ENCODE measurements around the gene SMIM22. TPM values are rescaled to one million over a fixed set of nuclear protein-coding genes. Genes with fewer than 3 reads are reported as not detected.

The SMIM22 gene
- total RNA-seq, 1 donor from 2014 or later: not detected

DNA sequence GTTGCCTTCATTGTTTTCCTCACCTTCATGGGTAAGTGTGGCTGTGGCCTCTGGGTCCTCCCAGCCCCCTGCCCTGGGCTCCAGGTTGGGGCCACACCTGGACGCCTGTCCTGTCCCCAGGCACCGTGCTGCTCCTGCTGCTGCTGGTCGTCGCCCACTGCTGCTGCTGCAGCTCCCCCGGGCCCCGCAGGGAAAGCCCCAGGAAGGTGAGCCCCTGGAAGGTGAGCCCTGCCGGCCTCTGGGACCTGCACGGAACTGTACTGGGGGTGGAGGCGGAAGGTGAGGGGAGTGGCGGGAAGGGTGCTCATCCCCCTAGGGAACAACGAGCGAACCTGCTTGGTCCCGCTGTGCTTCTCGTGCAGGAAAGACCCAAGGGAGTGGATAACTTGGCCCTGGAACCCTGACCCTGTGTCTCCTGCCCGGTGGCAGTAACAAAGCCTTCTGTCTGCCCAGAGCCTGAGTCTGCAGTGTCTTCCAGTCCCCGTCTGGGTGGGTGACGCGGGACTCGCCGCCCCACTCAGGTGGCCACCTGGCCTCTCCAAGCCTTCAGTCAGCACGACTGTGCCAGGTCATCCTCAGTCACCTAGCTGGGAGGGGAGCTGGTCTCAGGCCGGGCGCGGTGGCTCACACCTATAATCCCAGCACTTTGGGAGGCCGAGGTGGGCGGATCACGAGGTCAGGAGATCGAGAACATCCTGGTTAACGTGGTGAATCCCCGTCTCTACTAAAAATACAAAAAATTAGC is 831 bp downstream of the SMIM22 start:
- no peak for DNase-seq (ENCODE audit: low read depth in 2 of 2)

DNA sequence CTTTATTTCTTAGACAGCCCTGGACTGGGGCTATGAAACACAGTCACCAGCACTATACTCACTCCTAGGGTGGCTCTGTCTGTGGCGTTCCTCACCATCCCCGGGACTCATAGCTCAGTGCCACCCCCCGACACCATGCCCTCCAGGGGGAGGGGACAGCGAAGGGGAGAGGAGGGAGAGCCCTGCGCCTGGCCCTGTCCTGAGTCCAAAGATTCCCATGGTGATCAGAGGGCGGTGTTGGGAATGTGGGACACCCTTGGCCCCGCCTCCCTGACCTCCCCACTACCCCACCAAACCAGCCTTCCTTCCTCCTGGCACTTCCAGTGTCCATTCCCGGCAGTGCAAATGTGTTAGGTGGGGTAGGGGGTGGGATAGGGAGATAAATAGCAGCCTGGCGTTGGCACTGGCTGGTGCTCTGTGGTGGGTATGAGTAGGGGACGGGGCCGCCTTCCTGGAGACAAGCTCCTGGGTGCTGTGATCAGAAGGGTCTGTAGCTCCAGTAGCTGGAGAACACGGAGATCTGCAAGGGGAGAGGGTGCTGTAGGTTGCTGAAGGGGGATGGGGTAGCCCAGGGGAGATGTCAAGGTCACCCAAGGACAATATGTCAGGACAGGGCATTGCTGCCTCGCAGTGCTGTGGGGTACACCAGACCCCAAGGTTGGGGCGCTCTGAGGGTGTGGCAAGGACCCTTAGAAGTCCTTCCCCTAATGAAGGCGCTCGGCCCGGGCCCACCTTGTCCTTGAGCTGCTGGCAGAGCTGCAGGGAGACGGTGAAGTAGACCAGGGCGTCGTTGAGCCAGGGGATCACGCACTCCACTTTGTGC is 2.0 kb downstream of the SMIM22 start:
- no peak for DNase-seq (ENCODE audit: low read depth in 2 of 2)

DNA sequence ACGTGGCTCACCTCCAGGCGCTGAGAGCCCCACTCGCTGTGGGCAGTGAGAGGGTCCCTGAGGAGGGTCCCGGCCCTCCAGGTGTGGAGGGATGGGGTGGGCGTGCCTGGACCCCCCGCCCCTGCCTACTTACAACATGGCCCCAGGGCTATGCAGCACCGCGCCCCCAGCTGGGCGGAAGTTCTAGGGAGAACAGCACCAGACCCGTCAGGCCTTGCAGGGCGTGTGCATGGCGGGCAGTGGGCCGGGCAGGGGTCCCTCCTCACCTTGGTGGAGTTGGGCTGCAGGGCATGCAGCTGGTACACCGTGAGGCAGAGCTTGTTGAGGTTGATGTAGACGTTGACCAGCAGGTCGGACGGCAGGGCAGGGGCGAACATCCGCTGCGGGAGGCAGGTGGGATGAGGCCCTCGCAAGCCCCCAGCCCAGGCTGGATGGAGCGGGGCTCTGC is 2.7 kb downstream of the SMIM22 start:
- no peak for DNase-seq (ENCODE audit: low read depth in 2 of 2)

DNA sequence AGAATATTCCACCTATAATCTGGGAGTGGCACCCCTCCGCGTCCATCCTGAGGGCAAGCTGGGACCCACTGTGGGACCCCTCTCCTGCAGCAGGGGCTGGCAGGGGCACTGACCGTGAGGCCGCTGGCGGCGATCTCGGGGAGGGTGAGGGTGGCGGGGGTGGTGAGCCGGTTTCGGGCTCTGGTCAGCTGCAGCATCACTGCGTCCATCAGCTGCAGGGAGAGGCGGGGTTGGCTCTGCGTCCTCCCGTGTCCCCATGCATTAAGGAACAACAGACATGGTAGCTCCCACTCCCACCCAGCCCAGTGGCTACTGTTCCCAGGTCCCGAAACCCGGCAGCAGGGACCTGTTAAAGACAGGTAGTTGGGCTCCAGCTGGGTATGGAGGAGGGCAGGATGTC is 3.3 kb downstream of the SMIM22 start:
- no peak for DNase-seq (ENCODE audit: low read depth in 2 of 2)

DNA sequence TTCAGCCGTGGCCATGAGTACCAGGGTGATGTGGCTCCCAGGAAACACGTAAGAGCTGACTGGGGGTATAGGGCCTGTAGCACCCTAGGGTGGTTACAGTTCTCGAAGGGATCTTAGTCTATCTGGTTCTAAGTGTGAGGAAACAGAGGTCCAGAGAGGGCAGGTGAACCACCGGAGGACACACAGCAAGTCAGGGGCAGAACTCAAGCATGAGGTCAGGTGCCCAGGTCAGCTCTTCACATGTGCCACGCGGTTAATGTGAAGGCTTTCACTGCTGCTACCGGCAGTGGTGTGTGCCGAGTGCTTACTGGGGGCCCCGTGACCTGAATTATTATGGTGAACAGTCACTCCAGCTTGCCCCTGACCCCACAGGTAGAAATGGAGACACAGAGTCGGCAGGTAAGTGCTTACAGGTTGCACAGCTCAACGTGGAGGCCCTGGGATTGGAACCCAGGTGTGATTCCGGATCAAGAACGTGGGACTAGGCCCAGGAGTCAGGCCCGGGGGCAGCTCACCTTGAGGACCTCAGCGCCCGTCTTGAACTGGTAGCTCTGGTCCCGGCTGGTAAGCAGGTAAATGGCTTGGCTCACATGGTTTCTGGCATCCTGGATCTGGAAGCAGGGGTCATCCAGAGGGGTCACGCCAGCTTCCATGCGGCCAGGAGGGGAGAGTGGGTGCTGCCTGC is 4.1 kb downstream of the SMIM22 start:
- no peak for DNase-seq (ENCODE audit: low read depth in 2 of 2)

DNA sequence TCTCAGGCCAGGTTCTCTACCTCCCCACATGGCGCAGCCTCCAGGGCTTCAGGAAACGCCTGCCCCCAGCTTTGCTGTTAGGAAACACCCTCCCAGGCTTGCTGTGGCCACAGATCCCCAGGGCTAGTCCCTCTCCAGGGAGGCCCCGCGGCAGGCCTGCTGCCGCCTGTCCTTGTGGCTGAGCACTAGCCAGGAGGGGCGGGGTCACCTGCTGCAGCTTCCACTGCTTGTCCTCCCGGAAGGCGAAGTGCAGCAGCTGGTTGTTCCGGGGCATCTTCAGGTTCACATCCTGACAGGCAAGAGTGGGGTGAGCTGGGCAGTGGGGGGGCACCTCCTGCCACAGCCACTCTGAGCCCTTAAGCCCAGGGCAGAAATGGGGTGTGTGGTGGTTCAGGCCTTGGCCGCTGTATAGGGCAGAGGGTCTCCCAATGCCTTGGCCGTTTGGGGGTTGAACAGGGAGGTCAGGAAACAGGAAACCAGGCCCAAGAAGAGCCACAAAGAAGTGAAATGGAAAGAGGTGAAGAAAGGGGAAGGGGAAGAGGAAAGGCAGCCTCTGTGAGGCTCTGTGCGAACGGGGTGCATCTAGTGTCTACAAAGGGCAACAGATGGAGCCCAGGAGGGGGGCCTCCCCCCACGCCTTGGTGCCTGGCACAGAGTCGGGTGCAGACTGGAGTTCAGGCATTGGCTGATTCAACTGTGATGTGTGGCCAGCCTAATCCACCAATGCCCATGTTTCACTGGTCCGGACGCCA is 5.3 kb downstream of the SMIM22 start:
- DNase-seq (ENCODE audit: low read depth in 2 of 2): peak in 1 of 2 donors; percentile 64

DNA sequence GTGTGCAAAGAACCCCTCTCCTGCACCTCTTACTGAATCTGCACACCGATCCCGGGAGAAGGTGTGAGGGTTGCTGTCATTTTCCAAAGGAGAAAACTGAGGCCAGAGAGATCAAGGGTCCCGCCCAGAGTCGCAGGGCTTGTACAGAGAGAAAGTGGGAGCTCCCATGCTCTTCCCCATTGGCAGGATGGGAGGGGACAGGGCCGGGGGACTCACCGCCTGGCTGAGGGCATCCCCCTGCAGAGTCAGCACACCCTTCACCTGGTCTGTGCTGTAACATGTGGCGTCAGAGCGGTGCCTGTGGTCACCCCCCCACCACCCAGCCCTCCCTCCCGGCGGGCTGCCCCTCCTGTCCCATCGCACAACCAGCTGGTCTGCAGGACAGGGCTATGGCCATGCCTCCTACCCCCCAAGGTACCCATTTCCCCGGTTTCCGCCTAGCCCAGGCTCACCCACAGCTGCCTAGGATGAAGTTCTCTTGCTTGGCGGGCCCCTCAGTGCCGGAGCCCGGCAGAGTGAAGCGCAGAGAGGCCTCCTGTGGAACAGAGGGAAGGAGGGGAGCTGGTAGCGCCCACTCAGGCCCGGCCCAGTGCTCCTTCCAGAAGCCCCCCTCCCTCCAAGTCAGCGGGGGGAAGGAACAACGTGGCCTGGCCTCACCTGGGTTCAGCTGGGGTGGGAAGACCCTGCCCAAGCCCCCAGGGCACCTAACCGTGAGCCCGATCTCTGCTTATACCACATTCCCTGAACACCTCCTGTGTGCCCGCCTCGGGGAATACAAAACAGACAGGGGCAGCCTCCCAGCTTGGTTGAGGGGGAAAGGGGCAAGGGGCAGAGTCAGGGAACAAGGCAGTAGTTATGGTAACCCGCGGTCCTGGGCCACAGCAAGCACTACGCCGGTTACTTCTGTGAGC is 6.1 kb downstream of the SMIM22 start:
- no peak for DNase-seq (ENCODE audit: low read depth in 2 of 2)

DNA sequence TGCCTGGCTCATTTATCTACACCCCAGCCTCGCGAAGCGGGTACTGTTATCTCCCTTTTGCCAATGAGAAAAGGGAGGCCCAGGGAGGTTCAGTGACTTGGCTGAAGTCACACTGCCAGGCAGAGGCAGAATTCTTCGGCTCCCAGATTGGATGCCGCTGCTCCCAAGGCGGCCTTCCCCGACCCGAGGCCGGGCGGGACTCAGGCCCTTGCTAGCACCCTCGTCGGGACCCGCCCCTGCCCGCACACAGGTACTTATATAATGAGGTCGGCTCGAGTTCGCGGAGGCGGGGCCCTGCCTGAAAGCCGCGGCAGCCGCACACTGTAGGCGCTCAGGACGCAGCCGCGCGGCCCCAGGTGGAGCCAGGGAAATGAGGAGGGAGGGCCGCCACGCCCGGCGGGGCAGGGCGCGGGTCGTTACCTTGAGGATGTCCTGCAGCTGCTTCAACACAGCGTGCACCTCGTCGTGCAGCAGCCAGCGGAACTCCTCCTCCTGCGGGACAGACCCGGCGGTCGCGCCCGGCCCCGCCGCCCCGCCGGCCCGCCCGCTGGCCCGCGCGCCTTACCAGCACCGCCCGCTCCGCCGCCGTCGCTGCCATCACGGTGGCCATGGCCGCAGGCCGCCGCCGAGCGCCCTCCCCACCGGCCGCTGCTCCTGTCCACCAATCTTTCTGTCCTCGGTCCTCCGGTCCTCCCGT is 6.9 kb downstream of the SMIM22 start, which contains the start of gene ROGDI:
Gene ROGDI (minus strand): TSS at position 672 of the 697 bp plus-strand sequence. CDS start 62 bp downstream, at position 610.
- peak; percentile 30 to 45 for DNase-seq (ENCODE audit: low read depth in 2 of 2)

DNA sequence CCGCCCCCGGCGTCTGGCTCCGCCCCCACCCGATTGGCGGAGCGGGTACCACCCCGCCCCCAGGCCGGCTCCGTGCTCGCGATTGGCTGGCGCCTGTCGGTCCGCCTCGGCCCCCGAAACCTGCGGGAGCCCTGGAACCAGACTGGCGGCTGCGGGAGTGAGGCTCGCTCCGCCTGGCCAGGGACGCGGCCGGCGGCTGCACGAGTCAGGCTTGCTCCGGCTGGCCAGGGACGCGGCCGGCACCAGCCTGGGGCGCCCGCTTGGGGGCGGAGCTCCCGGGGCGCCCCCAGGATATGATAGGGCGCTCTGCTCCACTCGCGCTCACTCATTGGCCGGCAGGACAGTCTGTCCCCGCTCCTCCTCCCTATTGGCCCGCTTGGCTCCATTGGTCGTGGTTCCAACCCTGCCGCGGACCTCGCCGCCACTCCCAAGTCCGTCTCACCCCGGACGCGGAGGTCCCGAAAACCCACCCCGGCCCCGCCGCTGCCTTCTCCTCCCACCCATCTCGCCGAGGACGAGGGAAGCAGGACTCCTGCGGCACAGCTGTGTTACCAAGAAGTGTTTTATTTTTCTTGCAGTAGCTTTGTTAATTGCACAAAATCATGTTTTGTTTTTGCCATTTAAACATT is 7.6 kb downstream of the SMIM22 start:
- DNase-seq (ENCODE audit: low read depth in 2 of 2): peak; percentile 89 to 90

DNA sequence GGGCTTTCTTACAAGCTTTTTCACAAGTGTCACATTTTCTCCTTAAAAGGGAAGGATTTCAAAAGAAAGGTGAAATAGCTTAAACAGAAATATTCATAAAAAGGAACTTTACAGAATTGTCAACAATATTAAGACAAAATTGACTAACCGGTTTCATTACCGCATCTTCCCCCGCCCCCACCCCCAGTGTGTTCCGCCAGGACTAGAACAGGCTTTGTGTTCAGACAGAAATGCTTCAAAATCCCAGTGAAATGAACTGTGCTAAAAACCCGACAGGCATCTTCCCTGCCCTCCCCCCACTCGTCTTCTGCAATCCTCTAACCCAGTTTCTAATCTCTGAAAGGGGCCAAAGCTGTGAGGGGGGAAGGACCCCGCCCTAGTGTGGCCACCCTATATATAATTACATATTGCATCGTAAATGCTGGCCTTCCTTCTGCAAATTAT is 8.3 kb downstream of the SMIM22 start:
- no peak for DNase-seq (ENCODE audit: low read depth in 2 of 2)

DNA sequence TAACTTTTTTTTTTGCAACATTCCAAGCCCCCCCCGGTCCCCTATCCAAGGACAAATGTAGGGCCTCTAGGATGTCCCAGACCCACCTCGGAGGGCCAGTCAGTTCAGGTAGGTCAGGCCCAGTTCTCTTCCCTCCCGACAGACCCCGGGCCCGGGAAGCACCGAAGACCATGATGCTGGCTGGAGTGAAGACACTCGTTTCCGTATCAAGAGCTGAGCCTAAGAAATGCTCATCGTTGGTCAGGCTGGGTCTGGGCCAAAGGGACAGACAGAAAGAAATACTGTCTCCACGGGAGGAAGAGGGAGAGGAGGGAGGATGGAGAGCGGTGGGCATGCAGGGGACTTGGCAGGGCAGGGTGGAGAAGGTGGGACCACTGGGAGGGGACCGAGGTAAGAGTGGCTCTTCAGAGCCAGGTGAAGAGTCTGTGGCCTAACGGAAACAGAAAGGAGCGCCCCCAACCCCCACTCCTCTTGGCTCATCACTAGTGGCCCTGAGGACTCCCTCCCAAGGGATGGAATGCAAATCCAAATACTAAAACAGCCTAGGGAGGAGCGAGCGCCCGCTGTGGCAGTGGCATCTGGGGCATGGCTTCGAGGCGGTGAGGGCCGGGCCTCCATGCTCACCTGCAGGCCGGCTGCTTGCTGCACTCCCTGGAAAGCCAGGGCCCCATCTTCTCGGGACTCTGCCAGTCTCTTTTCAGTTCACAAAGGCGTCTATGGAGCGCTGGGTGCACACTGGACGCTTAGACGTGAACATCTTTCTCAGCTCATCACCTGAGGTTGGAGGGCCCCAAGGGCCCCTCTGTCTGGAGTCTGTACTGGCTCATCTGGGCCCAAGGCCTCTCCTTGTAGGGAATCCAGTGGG is 9.0 kb downstream of the SMIM22 start:
- DNase-seq (ENCODE audit: low read depth in 2 of 2): no peak

DNA sequence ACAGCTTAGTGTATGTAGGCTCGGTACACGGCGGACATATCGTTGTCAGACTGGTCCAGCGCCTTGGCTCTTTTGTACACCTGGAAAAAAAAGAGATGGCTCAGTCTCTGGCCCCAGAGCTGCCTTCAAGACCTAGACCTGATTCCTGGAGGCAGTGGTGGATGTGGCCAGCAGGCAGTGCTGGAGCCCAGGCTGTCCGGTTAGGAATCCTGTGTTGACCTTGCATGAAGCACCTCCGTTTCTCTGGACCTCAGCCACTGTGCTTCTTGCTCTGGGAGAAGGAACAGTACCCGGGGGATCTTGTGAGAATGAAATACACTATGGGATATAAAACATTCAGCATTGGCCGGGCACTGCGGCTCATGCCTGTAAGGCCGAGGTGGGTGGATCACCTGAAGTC is 10.1 kb downstream of the SMIM22 start:
- no peak for DNase-seq (ENCODE audit: low read depth in 2 of 2)

DNA sequence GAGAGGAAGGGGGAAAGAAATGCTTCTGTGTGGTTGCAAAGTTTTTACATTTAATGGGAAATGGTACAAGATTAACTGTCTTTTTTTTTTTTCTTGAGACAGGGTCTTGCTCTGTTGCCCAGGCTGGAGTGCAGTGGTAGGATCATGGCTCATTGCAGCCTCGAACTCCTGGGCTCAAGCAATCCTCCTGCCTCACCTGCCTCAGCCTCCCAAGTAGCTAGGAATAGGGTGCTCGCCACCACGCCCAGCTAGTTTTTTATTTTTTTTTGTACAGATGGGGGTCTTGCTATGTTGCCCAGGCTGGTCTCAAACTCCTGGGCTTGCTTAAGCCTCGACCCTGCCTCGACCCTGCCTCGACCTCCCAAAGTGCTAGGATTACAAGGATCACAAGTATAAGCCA is 11.1 kb downstream of the SMIM22 start:
- DNase-seq (ENCODE audit: low read depth in 2 of 2): no peak

DNA sequence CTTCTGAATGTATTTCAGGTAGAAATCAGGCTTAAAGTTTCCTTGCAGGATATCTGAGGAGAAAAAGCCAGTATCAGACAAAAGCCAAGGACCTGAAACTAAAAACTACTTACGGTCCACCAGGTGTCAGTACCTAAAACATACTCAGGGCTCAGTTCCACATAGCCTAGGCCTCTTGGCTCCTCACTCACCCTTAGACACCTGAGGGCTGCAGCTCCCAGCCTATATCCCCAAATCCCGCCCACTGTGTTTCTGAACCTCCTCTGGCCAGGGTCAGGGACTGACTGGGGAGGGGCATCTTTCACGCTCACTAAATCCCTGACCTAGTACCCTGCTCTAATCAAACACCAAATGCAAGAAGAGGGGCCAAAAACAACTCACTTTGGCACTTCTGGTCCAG is 16.1 kb downstream of the SMIM22 start:
- DNase-seq (ENCODE audit: low read depth in 2 of 2): no peak

DNA sequence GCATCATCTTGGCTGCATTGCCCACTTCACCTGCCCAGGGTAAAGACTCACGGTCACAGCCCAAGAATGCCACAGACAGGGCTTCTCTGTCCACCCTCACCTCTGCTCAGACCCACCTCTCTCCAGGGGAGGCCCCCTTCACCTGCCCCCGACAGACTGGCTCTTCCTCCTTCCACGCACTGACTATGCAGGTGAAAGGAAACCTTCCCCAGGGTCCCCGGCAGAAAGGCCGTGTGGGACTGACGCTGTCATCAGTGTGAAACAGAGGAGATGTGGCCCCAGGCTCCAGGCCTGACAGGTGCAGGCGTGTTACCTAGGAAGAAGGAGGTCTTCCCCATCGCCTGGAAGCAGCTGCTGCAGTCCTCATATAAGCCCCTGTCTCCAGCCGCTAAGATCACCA is 16.6 kb downstream of the SMIM22 start:
- DNase-seq (ENCODE audit: low read depth in 2 of 2): no peak

DNA sequence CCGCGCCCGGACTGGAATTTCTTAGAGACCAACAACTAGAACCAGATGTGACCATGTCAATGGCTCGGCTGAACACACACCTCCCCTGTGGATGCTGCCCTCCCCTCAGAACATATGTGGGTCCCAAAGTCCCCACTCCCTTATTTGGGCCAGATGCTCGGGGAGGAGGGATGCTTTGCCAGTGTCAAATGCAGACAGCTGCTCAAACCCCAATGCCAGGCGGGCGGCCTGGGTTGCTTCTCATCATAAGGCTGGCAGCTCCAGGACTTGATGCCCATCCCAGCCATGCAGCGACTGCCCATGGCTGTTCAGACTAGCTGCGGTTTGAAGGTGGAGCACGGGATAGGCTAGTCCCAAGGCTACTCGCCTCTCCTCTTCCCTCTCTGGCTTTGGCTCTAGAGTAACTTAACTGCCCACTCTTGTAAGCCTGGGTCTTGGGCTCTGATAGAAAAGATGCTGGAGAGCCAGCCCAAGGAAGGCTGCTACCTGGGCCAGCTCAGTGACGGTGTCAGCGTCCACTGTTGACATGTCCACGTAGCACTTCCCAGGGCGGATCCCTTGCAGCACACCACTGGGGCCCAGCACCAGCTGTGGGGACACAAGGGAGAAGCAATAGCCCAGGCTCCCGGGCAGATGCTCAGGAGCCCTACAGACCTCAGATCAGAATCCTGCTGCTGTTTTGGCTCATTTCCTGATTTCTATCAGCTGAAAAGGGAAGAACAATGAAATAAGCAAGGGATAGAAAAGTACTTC is 18.3 kb downstream of the SMIM22 start:
- no peak for DNase-seq (ENCODE audit: low read depth in 2 of 2)

DNA sequence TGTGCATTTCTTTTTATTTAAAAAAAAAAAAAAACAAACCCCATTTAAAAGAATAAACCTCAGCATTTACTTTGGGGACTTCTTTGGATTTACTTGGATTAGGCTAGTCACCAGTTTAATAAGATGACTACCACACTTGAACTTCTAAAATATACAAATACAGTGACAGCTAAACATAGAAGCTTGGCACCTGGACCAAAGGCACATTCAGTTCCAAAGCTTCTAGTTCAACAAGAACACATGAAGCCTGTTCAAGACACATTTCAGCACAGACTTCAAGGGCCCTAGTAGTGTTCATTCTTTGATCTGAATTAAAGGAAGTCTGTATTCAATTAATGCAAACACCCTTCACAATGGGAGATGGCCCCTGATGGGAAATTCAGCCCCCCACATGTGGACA is 18.9 kb downstream of the SMIM22 start:
- no peak for DNase-seq (ENCODE audit: low read depth in 2 of 2)

All from lung microvascular endothelial cell (primary cell).